Upper lobe of left lung (tissue), 4 donors: Measurements from ENCODE around the gene NINJ2.

ENCODE experiments used
- CTCF ChIP-seq, 6 experiments: fragments of 450-650 bp in 4 of 6; fragments of 200-600 bp in 2 of 6; sonication (generic) in 2 of 6; IDR thresholded peaks; one replicate each; pipeline ENCODE4 v1.5.1; 2016 to 2019; ENCODE audit warnings: antibody characterized with exemption in 6 of 6
- EP300 ChIP-seq, 4 donors: sonication (generic); formaldehyde crosslinking; IDR thresholded peaks; one replicate each; pipeline ENCODE4 v1.5.1; 2017; ENCODE audit warnings: antibody characterized with exemption in 4 of 4, control low read depth in 2 of 4
- POLR2A ChIP-seq, 4 donors: fragments of 450-650 bp; IDR thresholded peaks; one replicate each; pipeline ENCODE4 v1.5.1; 2016 to 2017; ENCODE audit warnings: antibody characterized with exemption in 4 of 4, mild to moderate bottlenecking in 2 of 4
- POLR2AphosphoS5 ChIP-seq, 2 donors: sonication (generic); formaldehyde crosslinking; IDR thresholded peaks; one replicate each; pipeline ENCODE4 v1.5.1; 2017; ENCODE audit warnings: antibody characterized with exemption in 2 of 2

- TF ChIP-seq CTCF (IDR thresholded peaks at IDR 0.05): no peak
- TF ChIP-seq POLR2AphosphoS5 (IDR thresholded peaks at IDR 0.05): no peak
- TF ChIP-seq EP300 (IDR thresholded peaks at IDR 0.05): no peak
- no peak for TF ChIP-seq POLR2A (IDR thresholded peaks at IDR 0.05)
Measured at GRCh38 chr12:675562-675961, 12.3 kb upstream of the NINJ2 start.
